K562 (cell line): Measurements from ENCODE around the gene SENP8. TPM values are rescaled to one million over a fixed set of nuclear protein-coding genes. Genes with fewer than 3 reads are reported as not detected.

ENCODE experiments used
- CCNT2 ChIP-seq: IDR thresholded peaks from 2 replicates; pipeline ENCODE4 v1.6.1; 2011; ENCODE audit warnings: borderline replicate concordance, low read depth, mild to moderate bottlenecking, moderate library complexity, mixed read lengths, low read length; ENCODE audit not compliant: insufficient read length; ENCODE audit errors: extremely low read depth
- EZH2 ChIP-seq: IDR thresholded peaks from 2 replicates; pipeline ENCODE4 v1.6.1; 2012; ENCODE audit warnings: low read depth, mild to moderate bottlenecking, inconsistent platforms, low read length, borderline replicate concordance
- FOXJ3 ChIP-seq: sonication (generic); formaldehyde crosslinking; IDR thresholded peaks from 2 replicates; pipeline ENCODE4 v1.4.0; 2020; ENCODE audit warnings: mild to moderate bottlenecking, missing genetic modification reagents
- MLLT1 ChIP-seq, 2 experiments: fragments of 450-650 bp; IDR thresholded peaks; 2 replicates each; pipeline ENCODE4 v1.6.1; 2016
- RBFOX2 ChIP-seq: fragments of 200-400 bp; formaldehyde crosslinking; IDR thresholded peaks from 2 replicates; pipeline ENCODE4 v1.6.1; 2017; ENCODE audit warnings: low read depth, mild to moderate bottlenecking, low read length, moderate library complexity
- SAP30 ChIP-seq: fragments of 200-600 bp; sonication (generic); IDR thresholded peaks from 2 replicates; pipeline ENCODE4 v1.6.1; 2012; ENCODE audit warnings: borderline replicate concordance, low read depth, mild to moderate bottlenecking, moderate library complexity, low read length, control low read depth, inconsistent platforms; ENCODE audit not compliant: insufficient read depth, poor library complexity, severe bottlenecking
- SRF ChIP-seq, 2 experiments: fragments of 250-450, 450-650 bp in 1 of 2; sonication (Bioruptor Pico) in 1 of 2; sonication (generic) in 1 of 2; formaldehyde crosslinking; IDR thresholded peaks; 2 replicates each; pipeline versions ENCODE4 v1.5.0 to v1.5.1; 2020 to 2022; ENCODE audit warnings: mild to moderate bottlenecking in 1 of 2, missing genetic modification reagents in 1 of 2
- ZBED1 ChIP-seq: IDR thresholded peaks from 2 replicates; pipeline ENCODE4 v1.6.1; 2014
- ZNF232 ChIP-seq: sonication (generic); formaldehyde crosslinking; IDR thresholded peaks from 2 replicates; pipeline ENCODE4 v1.8.0; 2022; ENCODE audit warnings: mild to moderate bottlenecking, missing genetic modification reagents
- ZNF407 ChIP-seq: fragments of 450-650 bp; IDR thresholded peaks from 2 replicates; pipeline ENCODE4 v1.6.1; 2016; ENCODE audit warnings: low read depth
- ZNF512 ChIP-seq: IDR thresholded peaks from 2 replicates; pipeline ENCODE4 v1.6.1; 2016; ENCODE audit warnings: missing genetic modification characterization, missing compliant biosample characterization
- polyA plus RNA-seq, 8 experiments: library from polyadenylated mRNA; depleted of rRNA in 4 of 8; stranded (reverse) in 5 of 8; unstranded in 3 of 8; fragments of >200 nt; fragmentation: Nextera tagmentation in 2 of 8; fragmentation: Illumina TruSeq in 1 of 8; extraction: Ambion mirVana in 2 of 8; extraction: Trizol in 1 of 8; gene quantifications; 2 replicates each; pipeline versions ENCODE4 v1.2.1 to v1.2.3, GENCODE V29; 2011 to 2014; ENCODE audit warnings: inconsistent platforms in 1 of 8, missing spikeins in 1 of 8
- total RNA-seq, 7 experiments: library from RNA; depleted of rRNA in 6 of 7; stranded (reverse); fragments of >200 nt in 6 of 7; fragmentation: Illumina TruSeq in 2 of 7; extraction: Trizol in 2 of 7; gene quantifications; 2 replicates each; pipeline versions ENCODE4 v1.2.1 to v1.2.3, GENCODE V29; 2011 to 2021; ENCODE audit warnings: low replicate concordance in 1 of 7
- TF ChIP-seq, protein P1 (sequence below): fragments of 450-650 bp; conservative IDR thresholded peaks from 2 replicates; pipeline ENCODE4 v1.6.1; 2016; ENCODE audit warnings: missing genetic modification characterization, low read depth, mild to moderate bottlenecking, control low read depth, missing compliant biosample characterization

Gene SENP8
- total and polyA plus RNA-seq, 9 of the 15 experiments (the other 6 are each of a cell fraction or from before 2014, with no cell fraction given), result 1.4 to 5.4 (median 2.4) TPM

DNA sequence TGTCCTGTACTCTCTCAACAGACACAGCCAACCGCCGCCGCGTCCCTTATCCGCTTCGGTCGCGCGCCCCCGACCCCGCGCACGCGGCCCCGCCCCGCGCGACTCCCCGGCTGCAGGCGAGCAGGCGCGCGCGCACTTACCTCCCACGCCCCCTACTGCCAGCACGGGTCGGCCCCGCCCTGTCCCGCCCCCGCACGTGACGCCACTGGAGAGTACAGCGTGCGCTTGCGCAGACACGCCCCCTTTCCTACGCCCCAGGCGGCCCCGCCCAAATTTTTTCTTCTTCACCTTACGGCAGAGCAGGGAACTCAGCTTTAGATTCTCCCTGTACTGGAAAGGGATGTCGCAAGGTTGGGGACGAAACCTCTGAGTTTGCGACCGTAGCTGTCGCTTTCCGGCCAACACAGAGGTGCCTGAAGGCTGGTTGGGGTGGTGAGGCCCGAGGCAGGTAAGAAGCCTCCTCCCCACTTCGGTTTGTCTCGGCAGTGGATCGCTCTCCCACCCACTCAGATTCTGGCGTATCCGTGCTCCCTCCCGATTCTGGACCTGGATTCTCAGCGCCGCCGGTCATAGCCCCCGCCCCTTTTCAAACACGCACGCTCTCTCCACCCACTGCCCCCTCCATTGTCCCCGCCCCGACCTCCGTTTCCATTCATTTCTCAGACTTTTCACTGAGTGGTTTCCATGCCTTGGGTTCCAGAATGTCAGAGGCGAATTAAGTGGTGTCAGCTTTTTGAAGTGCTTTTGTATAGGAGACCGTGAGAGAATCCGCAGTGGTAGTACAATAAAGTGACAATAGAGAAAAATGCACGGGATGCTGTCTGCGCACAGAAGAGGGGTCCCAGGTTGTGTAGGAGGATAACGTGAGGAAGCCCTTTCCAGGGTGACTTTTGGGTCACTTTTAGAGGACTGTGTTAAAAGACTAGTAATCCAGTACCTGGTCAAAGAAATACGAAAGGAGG, at the start of gene SENP8, which contains the start of gene MYO9A (continued):
- TF ChIP-seq SRF (CRISPR knock-in tag; IDR thresholded peaks at IDR 0.05) (no peak; a peak in 1 of 4 replicates), MLLT1 (IDR thresholded peaks at IDR 0.05) (no peak), SAP30 (peak; percentile 58), ZNF407 (no peak), EZH2 (no peak), ZNF512 (tag) (no peak), RBFOX2 (peak; percentile 45), FOXJ3 (CRISPR knock-in tag) (no peak), ZNF232 (CRISPR knock-in tag) (no peak), CCNT2 (peak; percentile 88), ZBED1 (no peak)
- TF ChIP-seq, protein P1, sequence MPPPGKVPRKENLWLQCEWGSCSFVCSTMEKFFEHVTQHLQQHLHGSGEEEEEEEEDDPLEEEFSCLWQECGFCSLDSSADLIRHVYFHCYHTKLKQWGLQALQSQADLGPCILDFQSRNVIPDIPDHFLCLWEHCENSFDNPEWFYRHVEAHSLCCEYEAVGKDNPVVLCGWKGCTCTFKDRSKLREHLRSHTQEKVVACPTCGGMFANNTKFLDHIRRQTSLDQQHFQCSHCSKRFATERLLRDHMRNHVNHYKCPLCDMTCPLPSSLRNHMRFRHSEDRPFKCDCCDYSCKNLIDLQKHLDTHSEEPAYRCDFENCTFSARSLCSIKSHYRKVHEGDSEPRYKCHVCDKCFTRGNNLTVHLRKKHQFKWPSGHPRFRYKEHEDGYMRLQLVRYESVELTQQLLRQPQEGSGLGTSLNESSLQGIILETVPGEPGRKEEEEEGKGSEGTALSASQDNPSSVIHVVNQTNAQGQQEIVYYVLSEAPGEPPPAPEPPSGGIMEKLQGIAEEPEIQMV (tag), result no peak
